Glutamatergic neuron (in vitro differentiated cells): ENCODE data around the gene AOC2. TPM values are rescaled to one million over a fixed set of nuclear protein-coding genes. Genes with fewer than 3 reads are reported as not detected.
"Not testable (repeated sequence)": the region's sequence is repeated elsewhere in the genome, so short reads cannot be mapped to it uniquely, and the experiment has no call there.

Experiments used
- DNase-seq: peaks from one replicate; pipeline ENCODE4 v3.0.0; 2022
- H3K27ac Mint-ChIP-seq: one replicate; pipeline ENCODE4 v1.8.0; 2020; ENCODE audit warnings: mild to moderate bottlenecking, mixed read lengths, inconsistent platforms; ENCODE audit not compliant: unreplicated experiment
- H3K27me3 Mint-ChIP-seq: one replicate; pipeline ENCODE4 v1.8.0; 2020; ENCODE audit warnings: mild to moderate bottlenecking, moderate library complexity, mixed read lengths, inconsistent platforms; ENCODE audit not compliant: unreplicated experiment
- H3K36me3 Mint-ChIP-seq: one replicate; pipeline ENCODE4 v1.8.0; 2020; ENCODE audit warnings: mild to moderate bottlenecking, mixed read lengths, inconsistent platforms; ENCODE audit not compliant: unreplicated experiment
- H3K4me1 Mint-ChIP-seq: one replicate; pipeline ENCODE4 v1.8.0; 2020; ENCODE audit warnings: mild to moderate bottlenecking, low read depth, mixed read lengths, inconsistent platforms; ENCODE audit not compliant: unreplicated experiment
- H3K4me3 Mint-ChIP-seq: one replicate; pipeline ENCODE4 v1.8.0; 2020; ENCODE audit warnings: mild to moderate bottlenecking, mixed read lengths, inconsistent platforms; ENCODE audit not compliant: unreplicated experiment
- H3K9me3 Mint-ChIP-seq: one replicate; pipeline ENCODE4 v1.8.0; 2020; ENCODE audit warnings: mild to moderate bottlenecking, moderate library complexity, mixed read lengths, inconsistent platforms; ENCODE audit not compliant: unreplicated experiment
- microRNA-seq: library from miRNA; unstranded; fragments of <30 nt; microRNA quantifications from one replicate; pipeline ENCODE4, GENCODE V29; 2020; ENCODE audit not compliant: unreplicated experiment
- total RNA-seq: library from RNA; stranded (reverse); fragmentation: NEBNext Ultra II Directional; extraction: Animal tissue kit (Norgen Biotek cat#: 25700); gene quantifications from one replicate; pipeline ENCODE4 v1.2.1, GENCODE V29; 2021; ENCODE audit not compliant: unreplicated experiment
- TF ChIP-seq, protein P1 (sequence below): fragments of 200-600 bp; sonication (generic); IDR thresholded peaks from one replicate; pipeline ENCODE4 v1.5.0; 2021; ENCODE audit not compliant: partially characterized antibody, unreplicated experiment

The AOC2 gene
- total RNA-seq, 1 donor from 2014 or later: 6.1 TPM

GRCh38 chr17:42893359-42893758, 49.0 kb downstream of the AOC2 start:
- Mint-ChIP-seq H3K36me3 (no peaks in the 10 kb centered on the region), H3K27me3 (no peaks in the 10 kb centered on the region), H3K4me3 (no peak overlapping the region), H3K9me3 (peaks cover 1% of the 10 kb centered on the region), H3K4me1 (no peaks in the 10 kb centered on the region), H3K27ac (no peak overlapping the region)
- no peak for DNase-seq
- TF ChIP-seq, protein P1, sequence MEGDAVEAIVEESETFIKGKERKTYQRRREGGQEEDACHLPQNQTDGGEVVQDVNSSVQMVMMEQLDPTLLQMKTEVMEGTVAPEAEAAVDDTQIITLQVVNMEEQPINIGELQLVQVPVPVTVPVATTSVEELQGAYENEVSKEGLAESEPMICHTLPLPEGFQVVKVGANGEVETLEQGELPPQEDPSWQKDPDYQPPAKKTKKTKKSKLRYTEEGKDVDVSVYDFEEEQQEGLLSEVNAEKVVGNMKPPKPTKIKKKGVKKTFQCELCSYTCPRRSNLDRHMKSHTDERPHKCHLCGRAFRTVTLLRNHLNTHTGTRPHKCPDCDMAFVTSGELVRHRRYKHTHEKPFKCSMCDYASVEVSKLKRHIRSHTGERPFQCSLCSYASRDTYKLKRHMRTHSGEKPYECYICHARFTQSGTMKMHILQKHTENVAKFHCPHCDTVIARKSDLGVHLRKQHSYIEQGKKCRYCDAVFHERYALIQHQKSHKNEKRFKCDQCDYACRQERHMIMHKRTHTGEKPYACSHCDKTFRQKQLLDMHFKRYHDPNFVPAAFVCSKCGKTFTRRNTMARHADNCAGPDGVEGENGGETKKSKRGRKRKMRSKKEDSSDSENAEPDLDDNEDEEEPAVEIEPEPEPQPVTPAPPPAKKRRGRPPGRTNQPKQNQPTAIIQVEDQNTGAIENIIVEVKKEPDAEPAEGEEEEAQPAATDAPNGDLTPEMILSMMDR: no peak

DNA sequence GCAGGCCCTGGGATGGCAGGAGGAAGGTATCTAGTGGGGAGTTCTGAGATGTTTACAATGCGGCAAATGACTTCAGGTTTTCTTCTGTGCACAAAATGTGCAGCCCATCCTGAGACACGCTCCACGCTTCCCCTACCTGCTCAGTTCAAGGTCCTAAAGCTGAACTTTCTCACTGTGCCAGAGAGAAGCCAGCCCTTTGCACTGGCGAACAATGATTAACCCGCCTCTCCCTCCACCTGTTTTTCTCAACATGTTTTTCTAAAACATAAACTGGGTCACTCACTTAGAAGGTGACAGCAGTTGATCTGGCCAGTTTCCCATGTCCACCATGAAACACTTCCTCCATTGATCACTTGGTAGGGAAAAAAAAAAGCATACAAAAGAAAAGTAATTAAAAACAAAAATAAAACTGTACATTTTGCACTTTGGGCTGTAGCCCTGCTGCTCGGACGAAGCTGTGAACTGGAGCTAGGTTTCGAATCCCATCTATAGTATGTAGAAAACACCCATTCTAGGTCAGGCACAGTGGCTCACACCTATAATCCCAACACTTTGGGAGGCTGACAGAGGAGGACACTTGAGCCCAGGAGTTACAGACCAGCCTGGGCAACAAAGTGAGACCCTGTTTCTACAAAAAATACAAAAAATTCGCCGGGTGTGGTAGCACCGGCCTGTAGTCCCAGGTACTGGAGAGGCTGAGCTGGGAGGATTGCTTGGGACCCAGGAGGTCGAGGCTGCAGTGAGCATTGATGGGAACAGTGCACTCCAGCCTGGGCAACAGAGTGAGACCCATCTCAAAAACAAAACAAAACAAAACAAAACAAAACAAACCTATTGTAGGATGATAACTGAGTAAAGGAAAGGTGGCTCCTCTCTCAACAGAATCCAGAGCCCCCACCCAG, 50.2 kb downstream of the AOC2 start:
- TF ChIP-seq, protein P1: no peak
- no peak for DNase-seq
- Mint-ChIP-seq H3K36me3 (no peaks in the 10 kb centered on the region), H3K4me3 (no peak overlapping the region), H3K27ac (no peak overlapping the region), H3K27me3 (no peaks in the 10 kb centered on the region), H3K4me1 (no peaks in the 10 kb centered on the region), H3K9me3 (peaks cover 1% of the 10 kb centered on the region)

- Mint-ChIP-seq H3K9me3 (peaks cover 1% of the 10 kb centered on the region), H3K27me3 (no peaks in the 10 kb centered on the region), H3K36me3 (no peaks in the 10 kb centered on the region), H3K4me3 (no peak overlapping the region), H3K4me1 (no peaks in the 10 kb centered on the region), H3K27ac (no peak overlapping the region)
- no peak for DNase-seq
- TF ChIP-seq, protein P1: no peak
Measured at GRCh38 chr17:42895185-42895555, 50.8 kb downstream of the AOC2 start.

DNA sequence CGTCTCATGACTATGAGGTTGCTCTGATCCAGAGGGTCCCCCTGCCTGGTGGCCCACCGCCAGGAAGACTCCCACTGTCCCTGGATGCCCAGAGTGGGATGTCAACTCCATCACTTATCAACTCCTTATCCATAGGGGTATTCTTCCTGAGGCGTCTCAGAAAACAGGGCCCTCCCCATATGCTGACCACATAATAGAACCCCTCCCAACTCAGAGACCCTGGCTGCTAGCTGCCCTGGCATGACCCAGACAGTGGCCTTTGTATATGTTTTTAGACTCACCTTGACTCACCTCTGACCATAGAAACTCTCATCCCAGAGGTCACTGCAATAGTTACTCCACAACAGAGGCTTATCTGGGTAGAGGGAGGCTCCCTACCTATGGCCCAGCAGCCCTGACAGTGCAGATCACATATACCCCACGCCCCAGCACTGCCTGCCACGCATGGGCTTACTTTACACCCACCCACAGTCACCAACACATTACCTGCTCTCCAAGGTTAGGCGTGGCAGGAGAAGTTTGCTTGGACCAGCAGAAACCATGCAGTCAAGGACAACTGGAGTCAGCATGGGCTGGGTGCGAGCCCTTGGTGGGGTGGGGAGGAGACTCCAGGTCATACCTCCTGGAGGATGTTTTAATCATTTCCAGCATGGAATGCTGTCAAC, 53.9 kb downstream of the AOC2 start:
- Mint-ChIP-seq H3K9me3 (peaks cover 1% of the 10 kb centered on the region), H3K4me1 (no peaks in the 10 kb centered on the region), H3K36me3 (no peaks in the 10 kb centered on the region), H3K27ac (no peak overlapping the region), H3K27me3 (no peaks in the 10 kb centered on the region), H3K4me3 (no peak overlapping the region)
- no peak for DNase-seq
- TF ChIP-seq, protein P1: no peak

DNA sequence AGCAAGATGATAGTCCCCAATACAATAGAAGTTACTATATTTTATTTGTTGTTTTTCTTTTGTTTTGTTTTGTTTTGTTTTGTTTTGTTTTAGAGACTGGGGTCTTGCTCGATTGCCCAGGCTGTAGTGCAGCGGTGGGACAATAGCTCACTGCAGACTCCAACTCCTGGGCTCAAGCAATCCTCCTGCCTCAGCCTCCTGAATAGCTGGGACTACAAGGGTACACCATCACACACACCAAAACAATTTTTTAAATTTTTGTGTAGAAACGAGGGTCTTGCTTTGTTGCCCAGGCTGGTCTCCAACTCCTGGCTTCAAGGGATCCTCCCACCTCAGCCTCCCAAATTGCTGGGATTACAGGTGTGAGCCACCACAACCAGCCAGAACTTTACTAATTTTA, 55.6 kb downstream of the AOC2 start:
- H3K36me3 Mint-ChIP-seq, H3K27ac Mint-ChIP-seq, H3K9me3 Mint-ChIP-seq, DNase-seq, H3K4me1 Mint-ChIP-seq, H3K4me3 Mint-ChIP-seq, H3K27me3 Mint-ChIP-seq: not testable (repeated sequence)

Small RNAs within 50 kb of the gene (microRNA-seq; reads per million reads assigned to microRNA genes)
- gene MIR6781: 2.9 reads per million, percentile 21 among the genes with 10 or more reads in this experiment

Other genes with a start within 250 kb of the AOC2 start
- 88.2 TPM for gene RETREG3, start 235.2 kb upstream of the AOC2 start, total RNA-seq
- gene TUBG1, start 234.9 kb upstream of the AOC2 start, total RNA-seq: 74.2 TPM
- 22.1 TPM for gene TUBG2, start 185.3 kb upstream of the AOC2 start, total RNA-seq
- 40.6 TPM for gene PLEKHH3, start 167.6 kb upstream of the AOC2 start, total RNA-seq
- 1.6 TPM for gene CCR10, start 162.7 kb upstream of the AOC2 start, total RNA-seq
- 44.8 TPM for gene CNTNAP1, start 162.0 kb upstream of the AOC2 start, total RNA-seq
- gene EZH1, start 99.5 kb upstream of the AOC2 start, total RNA-seq: 32.2 TPM
- gene RAMP2, start 83.4 kb upstream of the AOC2 start, total RNA-seq: 4.6 TPM
- gene VPS25, start 71.1 kb upstream of the AOC2 start, total RNA-seq: 84.3 TPM
- 2.7 TPM for gene WNK4, start 64.0 kb upstream of the AOC2 start, total RNA-seq
- gene COA3, start 45.9 kb upstream of the AOC2 start, total RNA-seq: 56.7 TPM
- not detected for gene CNTD1, start 45.7 kb upstream of the AOC2 start, total RNA-seq
- gene BECN1, start 20.3 kb upstream of the AOC2 start, total RNA-seq: 72.1 TPM
- 127 TPM for gene PSME3, start 11.2 kb upstream of the AOC2 start, total RNA-seq
- gene AOC3, start 6.6 kb downstream of the AOC2 start, total RNA-seq: 2.0 TPM
- not detected for gene G6PC1, start 56.2 kb downstream of the AOC2 start, total RNA-seq
- gene AARSD1, start 119.9 kb downstream of the AOC2 start, total RNA-seq: 73.9 TPM
- 4.1 TPM for gene PTGES3L, start 135.5 kb downstream of the AOC2 start, total RNA-seq
- gene RUNDC1, start 136.0 kb downstream of the AOC2 start, total RNA-seq: 14.0 TPM
- 658 TPM for gene RPL27, start 153.8 kb downstream of the AOC2 start, total RNA-seq
- gene IFI35, start 162.2 kb downstream of the AOC2 start, total RNA-seq: not detected
- 413 TPM for gene VAT1, start 177.8 kb downstream of the AOC2 start, total RNA-seq
- 75.8 TPM for gene RND2, start 180.7 kb downstream of the AOC2 start, total RNA-seq